Suppressor macrophage treated with lipopolysaccharide for 4 hours (primary cell): ENCODE results near the gene MAFG.
"Not testable (repeated sequence)": the region's sequence is repeated elsewhere in the genome, so short reads cannot be mapped to it uniquely, and the experiment has no call there.

ENCODE experiments used
- DNase-seq: peaks from one replicate; pipeline ENCODE4 v3.0.0-alpha.2; 2020

Gene MAFG

GRCh38 chr17:81921996-81922565, 5.5 kb downstream of the MAFG start:
- DNase-seq = no peak

- DNase-seq = no peak
Observed at GRCh38 chr17:81921537-81921862, 6.0 kb downstream of the MAFG start.

GRCh38 chr17:81920612-81921536, 6.7 kb downstream of the MAFG start:
- peak; percentile 65 for DNase-seq

- DNase-seq = no peak
Observed at GRCh38 chr17:81918832-81919545, 8.5 kb downstream of the MAFG start.

- not testable (repeated sequence) for DNase-seq
Observed at GRCh38 chr17:81918333-81918669, 9.2 kb downstream of the MAFG start.

- DNase-seq = peak; percentile 92
Observed at GRCh38 chr17:81917565-81918332, 9.8 kb downstream of the MAFG start, which contains the start of gene SIRT7. Gene SIRT7, minus strand, starts transcription at chr17:81918176. Its CDS starts 45 bp downstream, at chr17:81918131.

GRCh38 chr17:81916234-81917001, 11.1 kb downstream of the MAFG start:
- DNase-seq = peak; percentile 72

- no peak for DNase-seq
Observed at GRCh38 chr17:81915331-81915730, 12.2 kb downstream of the MAFG start.

GRCh38 chr17:81914103-81914850, 13.3 kb downstream of the MAFG start:
- no peak for DNase-seq

- no peak for DNase-seq
Observed at GRCh38 chr17:81913394-81914102, 14.0 kb downstream of the MAFG start.

- DNase-seq = no peak
Observed at GRCh38 chr17:81912441-81913309, 14.9 kb downstream of the MAFG start.

GRCh38 chr17:81911969-81912368, 15.6 kb downstream of the MAFG start:
- no peak for DNase-seq

GRCh38 chr17:81911277-81911961, 16.1 kb downstream of the MAFG start, which contains the start of gene PCYT2:
Gene PCYT2, minus strand, starts transcription at chr17:81911399. Its CDS starts 44 bp downstream, at chr17:81911355.
- peak; percentile 94 for DNase-seq

GRCh38 chr17:81910840-81911276, 16.7 kb downstream of the MAFG start:
- no peak for DNase-seq

GRCh38 chr17:81909966-81910839, 17.3 kb downstream of the MAFG start:
- DNase-seq = no peak

GRCh38 chr17:81909231-81909630, 18.3 kb downstream of the MAFG start:
- DNase-seq = no peak

- no peak for DNase-seq
Observed at GRCh38 chr17:81908793-81909192, 18.7 kb downstream of the MAFG start.
